HepG2 (cell line): ENCODE measurements around the gene CLTCL1. TPM values are rescaled to one million over a fixed set of nuclear protein-coding genes. Genes with fewer than 3 reads are reported as not detected.

Experiments used
- ATAC-seq: fragments of 200-7000 bp; cut with Tn5 transposase; 3 replicates; pipeline ENCODE4 v1.9.1; 2020; ENCODE audit warnings: mild to moderate bottlenecking, moderate library complexity
- BruUV-seq: library from RNA; stranded (reverse); fragments of 400-500 nt; replicated peaks from 2 replicates; lab custom pipeline; 2021; lab: Mats Ljungman, UMichigan
- CTCF ChIA-PET: fragments of 300-600 bp; formaldehyde crosslinking; extraction: SDS; loops from one replicate; lab custom pipeline; 2021; ENCODE audit warnings: low total read pairs, inconsistent platforms, low intra/inter-chr PET ratio; lab: Yijun Ruan, JAX
- POLR2A ChIA-PET: fragments of 350-600 bp; sonication (Branson Sonifier 250); formaldehyde crosslinking; loops from one replicate; lab custom pipeline; 2020; ENCODE audit warnings: antibody characterized with exemption, inconsistent platforms; lab: Yijun Ruan, JAX
- DNase-seq: peaks from one replicate; pipeline ENCODE4 v3.0.0-alpha.2; 2015; ENCODE audit warnings: low spot score
- FAIRE-seq: peaks from 3 replicates; lab custom pipeline; 2011; peaks lifted over from hg19 to GRCh38; lab: Jason Lieb, UNC
- H2AFZ ChIP-seq: one replicate; pipeline ENCODE4 v1.6.1; 2011; ENCODE audit warnings: low read length, inconsistent platforms
- H3K27ac ChIP-seq: fragments of 300-600 bp; 3 replicates; pipeline ENCODE4 v1.8.0; 2011; ENCODE audit warnings: mixed run types, mild to moderate bottlenecking, mixed read lengths, low read length, inconsistent platforms; ENCODE audit not compliant: insufficient read depth; ENCODE audit errors: extremely low read length
- H3K27me3 ChIP-seq, 2 experiments: fragments of 200-600 bp in 1 of 2; 2 replicates in 1 of 2; 3 replicates in 1 of 2; pipeline versions ENCODE4 v1.6.0 to v1.8.0; 2011; ENCODE audit warnings: low read length in 2 of 2, mild to moderate bottlenecking in 2 of 2, moderate library complexity in 2 of 2, inconsistent platforms in 1 of 2; ENCODE audit not compliant: insufficient read depth in 2 of 2, control insufficient read depth in 1 of 2
- H3K36me3 ChIP-seq, 2 experiments: fragments of 200-600 bp in 1 of 2; replicated peaks in 1 of 2; 2 replicates in 1 of 2; 3 replicates in 1 of 2; pipeline versions ENCODE4 v1.5.1 to v1.8.0; 2011; ENCODE audit warnings: low read length in 2 of 2, inconsistent platforms in 1 of 2; ENCODE audit not compliant: insufficient read depth in 2 of 2, control insufficient read depth in 1 of 2
- H3K4me1 ChIP-seq: 2 replicates; pipeline ENCODE4 v1.5.1; 2012; ENCODE audit warnings: low read length, inconsistent platforms; ENCODE audit not compliant: insufficient read depth
- H3K4me2 ChIP-seq: 2 replicates; pipeline ENCODE4 v1.6.0; 2011; ENCODE audit warnings: low read depth, low read length, inconsistent platforms
- H3K4me3 ChIP-seq, 3 experiments: fragments of 200-600 bp in 1 of 3; sonication (generic), shearing (Covaris generic) in 1 of 3; replicated peaks in 1 of 3; 2 replicates each; pipeline ENCODE4 v1.5.1; 2011 to 2016; ENCODE audit warnings: low read length in 3 of 3, inconsistent platforms in 2 of 3, low read depth in 2 of 3, mild to moderate bottlenecking in 2 of 3, control low read depth in 1 of 3, mixed read lengths in 1 of 3; ENCODE audit not compliant: insufficient read depth in 1 of 3
- H3K79me2 ChIP-seq: one replicate; pipeline ENCODE4 v1.6.1; 2011; ENCODE audit warnings: low read length, inconsistent platforms; ENCODE audit not compliant: insufficient read depth
- H3K9ac ChIP-seq: 2 replicates; pipeline ENCODE4 v1.6.0; 2011; ENCODE audit warnings: mild to moderate bottlenecking, low read depth, low read length, inconsistent platforms; ENCODE audit not compliant: insufficient read depth
- H3K9me3 ChIP-seq: 2 replicates; pipeline ENCODE4 v1.5.1; 2012; ENCODE audit warnings: mild to moderate bottlenecking, low read length
- H4K20me1 ChIP-seq: 2 replicates; pipeline ENCODE4 v1.6.0; 2011; ENCODE audit warnings: inconsistent platforms, mild to moderate bottlenecking, low read length, moderate library complexity; ENCODE audit not compliant: insufficient read depth
- ARID2 ChIP-seq: sonication (generic); formaldehyde crosslinking; IDR thresholded peaks from 2 replicates; pipeline ENCODE4 v1.8.1; 2022; ENCODE audit warnings: mild to moderate bottlenecking, missing genetic modification reagents, borderline replicate concordance
- ATAD3A ChIP-seq: sonication (generic); formaldehyde crosslinking; IDR thresholded peaks from 2 replicates; pipeline ENCODE4 v1.4.0; 2020; ENCODE audit warnings: missing genetic modification reagents
- ATF7 ChIP-seq, 2 experiments: fragments of 450-650 bp in 1 of 2; sonication (generic) in 1 of 2; formaldehyde crosslinking in 1 of 2; IDR thresholded peaks; 2 replicates each; pipeline versions ENCODE4 v1.4.0 to v1.6.1; 2016 to 2020; ENCODE audit warnings: antibody characterized with exemption in 1 of 2, mild to moderate bottlenecking in 1 of 2, missing genetic modification reagents in 1 of 2
- FOXC1 ChIP-seq: sonication (generic); formaldehyde crosslinking; IDR thresholded peaks from 2 replicates; pipeline ENCODE4 v1.8.0; 2022; ENCODE audit warnings: mild to moderate bottlenecking, missing genetic modification reagents, borderline replicate concordance
- KLF15 ChIP-seq: sonication (generic); formaldehyde crosslinking; IDR thresholded peaks from 2 replicates; pipeline ENCODE4 v1.8.1; 2023; ENCODE audit warnings: borderline replicate concordance, mild to moderate bottlenecking, inconsistent platforms, missing genetic modification reagents, mixed read lengths
- NKX3-1 ChIP-seq: sonication (generic); formaldehyde crosslinking; IDR thresholded peaks from 2 replicates; pipeline ENCODE4 v1.5.0; 2020; ENCODE audit warnings: missing genetic modification reagents
- RBM39 ChIP-seq: fragments of 200-400 bp; formaldehyde crosslinking; IDR thresholded peaks from one replicate; pipeline ENCODE4 v1.6.1; 2018; ENCODE audit warnings: antibody characterized with exemption, mild to moderate bottlenecking, low read depth, low read length; ENCODE audit not compliant: poor library complexity, severe bottlenecking
- ZNF274 ChIP-seq: sonication (generic); formaldehyde crosslinking; IDR thresholded peaks from 2 replicates; pipeline ENCODE4 v1.5.1; 2020; ENCODE audit warnings: mild to moderate bottlenecking, missing genetic modification reagents
- ZNF556 ChIP-seq: sonication (generic); formaldehyde crosslinking; IDR thresholded peaks from 2 replicates; pipeline ENCODE4 v1.4.0; 2020; ENCODE audit warnings: mild to moderate bottlenecking, missing genetic modification reagents, borderline replicate concordance
- ZSCAN25 ChIP-seq: sonication (generic); formaldehyde crosslinking; IDR thresholded peaks from 2 replicates; pipeline ENCODE4 v1.8.0; 2022; ENCODE audit warnings: mild to moderate bottlenecking, missing genetic modification reagents
- WGBS: methylation state at CpG from one replicate; pipeline ENCODE4 v1.1.6; 2017; ENCODE audit warnings: low lambda C conversion rate; 5-methylcytosine and 5-hydroxymethylcytosine counted together
- in situ Hi-C: cut with HindIII; loops from 2 replicates; pipeline ENCODE4 v1.10.0; 2017; ENCODE audit warnings: low pct_unique_long_range_greater_than_20kb; ENCODE audit not compliant: extremely low pct_ligation_motif_present
- intact Hi-C: fragments of 100-400 bp; cut with micrococcal nuclease; formaldehyde crosslinking; loops from one replicate; pipeline ENCODE4 v1.10.0; 2022; ENCODE audit not compliant: unreplicated experiment
- polyA plus RNA-seq, 8 experiments: library from polyadenylated mRNA; depleted of rRNA in 3 of 8; stranded (reverse) in 7 of 8; unstranded in 1 of 8; fragments of >200 nt; fragmentation: Illumina TruSeq in 4 of 8; extraction: Trizol in 4 of 8; gene quantifications; 2 replicates each; pipeline versions ENCODE4 v1.2.1 to v1.2.3, GENCODE V29; 2011 to 2016; ENCODE audit warnings: low read depth in 4 of 8, missing spikeins in 1 of 8, mixed read lengths in 1 of 8; ENCODE audit not compliant: insufficient read depth in 1 of 8
- total RNA-seq, 5 experiments: library from RNA; depleted of rRNA; stranded (reverse); fragments of >200 nt; fragmentation: Illumina TruSeq; extraction: Trizol; gene quantifications; 2 replicates each; pipeline ENCODE4 v1.2.3, GENCODE V29; 2016; ENCODE audit warnings: low read depth in 1 of 5
- TF ChIP-seq, protein P1 (sequence below): IDR thresholded peaks from 2 replicates; pipeline ENCODE4 v1.6.1; 2016; ENCODE audit warnings: missing compliant biosample characterization, missing genetic modification reagents, borderline replicate concordance
- TF ChIP-seq, protein P2 (sequence below): sonication (generic); formaldehyde crosslinking; conservative IDR thresholded peaks from 2 replicates; pipeline ENCODE4 v1.8.1; 2023; ENCODE audit warnings: missing genetic modification reagents

Gene CLTCL1
- total and polyA plus RNA-seq, 2 of the 13 experiments (the other 11 are each of a cell fraction or from before 2014, with no cell fraction given) = 8.1 to 10.9 TPM

GRCh38 chr22:19132153-19132552 is 159.4 kb downstream of the CLTCL1 start:
- Histone ChIP-seq H2AFZ (no peak overlapping the region), H3K9me3 (no peaks in the 10 kb centered on the region), H4K20me1 (no peaks in the 10 kb centered on the region), H3K79me2 (no peaks in the 10 kb centered on the region), H3K4me1 (no peaks in the 10 kb centered on the region), H3K27me3 (peaks cover 2 to 17% of the 10 kb centered on the region in 2 experiments; a peak in 3 of 5 replicates), H3K4me2 (no peak overlapping the region), H3K4me3 (no peak overlapping the region), H3K9ac (no peak overlapping the region), H3K36me3 (peaks cover 9 to 30% of the 10 kb centered on the region in 2 experiments; a peak in 4 of 5 replicates), H3K27ac (no peak overlapping the region)
- intact Hi-C loops (no loop called here), in situ Hi-C loops (no loop called here)
- no peak for FAIRE-seq
- ChIA-PET POLR2A (no interaction called here), CTCF (no interaction called here)
- BruUV-seq = no TSS peak
- DNase-seq = no peak
- ATAC-seq = no peak
- no peak for TF ChIP-seq ATAD3A
- no peak for TF ChIP-seq RBM39
- no peak for TF ChIP-seq ZSCAN25 (CRISPR knock-in tag)
- TF ChIP-seq ARID2 = no peak
- TF ChIP-seq ZNF556 (CRISPR knock-in tag) = no peak
- TF ChIP-seq, protein P1, sequence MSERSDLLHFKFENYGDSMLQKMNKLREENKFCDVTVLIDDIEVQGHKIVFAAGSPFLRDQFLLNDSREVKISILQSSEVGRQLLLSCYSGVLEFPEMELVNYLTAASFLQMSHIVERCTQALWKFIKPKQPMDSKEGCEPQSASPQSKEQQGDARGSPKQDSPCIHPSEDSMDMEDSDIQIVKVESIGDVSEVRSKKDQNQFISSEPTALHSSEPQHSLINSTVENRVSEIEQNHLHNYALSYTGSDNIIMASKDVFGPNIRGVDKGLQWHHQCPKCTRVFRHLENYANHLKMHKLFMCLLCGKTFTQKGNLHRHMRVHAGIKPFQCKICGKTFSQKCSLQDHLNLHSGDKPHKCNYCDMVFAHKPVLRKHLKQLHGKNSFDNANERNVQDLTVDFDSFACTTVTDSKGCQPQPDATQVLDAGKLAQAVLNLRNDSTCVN (CRISPR knock-in tag) = no peak
- TF ChIP-seq ZNF274 (CRISPR knock-in tag) = no peak
- TF ChIP-seq, protein P2, sequence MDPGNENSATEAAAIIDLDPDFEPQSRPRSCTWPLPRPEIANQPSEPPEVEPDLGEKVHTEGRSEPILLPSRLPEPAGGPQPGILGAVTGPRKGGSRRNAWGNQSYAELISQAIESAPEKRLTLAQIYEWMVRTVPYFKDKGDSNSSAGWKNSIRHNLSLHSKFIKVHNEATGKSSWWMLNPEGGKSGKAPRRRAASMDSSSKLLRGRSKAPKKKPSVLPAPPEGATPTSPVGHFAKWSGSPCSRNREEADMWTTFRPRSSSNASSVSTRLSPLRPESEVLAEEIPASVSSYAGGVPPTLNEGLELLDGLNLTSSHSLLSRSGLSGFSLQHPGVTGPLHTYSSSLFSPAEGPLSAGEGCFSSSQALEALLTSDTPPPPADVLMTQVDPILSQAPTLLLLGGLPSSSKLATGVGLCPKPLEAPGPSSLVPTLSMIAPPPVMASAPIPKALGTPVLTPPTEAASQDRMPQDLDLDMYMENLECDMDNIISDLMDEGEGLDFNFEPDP (CRISPR knock-in tag) = no peak
- TF ChIP-seq NKX3-1 = no peak
- TF ChIP-seq ATF7 (IDR thresholded peaks at IDR 0.05) = no peak
- no peak for TF ChIP-seq ATF7 (CRISPR knock-in tag; IDR thresholded peaks at IDR 0.05)
- no peak for TF ChIP-seq KLF15
- no peak for TF ChIP-seq FOXC1 (CRISPR knock-in tag)
- 95% methylated on average over 13 of the region's 20 CpGs for WGBS
